Activated naive CD4-positive, alpha-beta T cell (primary cell): ENCODE results near the gene TRIP13.
"Not testable (repeated sequence)": the region's sequence is repeated elsewhere in the genome, so short reads cannot be mapped to it uniquely, and the experiment has no call there.

Source experiments
- DNase-seq, 4 experiments: peaks; one replicate each; lab custom pipeline; 2025; lab: John Stamatoyannopoulos, UW

TRIP13 gene

DNA sequence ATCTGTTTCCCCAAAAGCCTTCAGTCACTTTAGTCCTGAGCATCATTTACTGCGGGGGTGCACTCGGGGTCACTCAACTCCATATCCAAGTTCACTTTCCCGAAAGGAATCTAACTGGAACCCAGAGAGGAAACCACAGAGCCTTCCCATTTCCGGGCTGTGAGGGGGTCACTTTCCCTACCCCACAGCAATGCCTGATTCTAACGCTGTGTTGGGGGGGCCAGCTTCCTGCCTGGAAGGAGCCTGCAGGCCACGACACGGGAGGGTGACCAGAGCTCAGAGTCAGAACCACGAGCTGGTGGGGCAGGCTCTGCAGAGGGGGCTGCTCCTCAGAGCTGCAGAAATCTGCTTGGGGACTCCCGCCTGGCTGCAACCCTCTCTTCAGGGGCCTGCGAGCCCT lies 20.4 kb upstream of the TRIP13 start:
- DNase-seq: no peak

DNA sequence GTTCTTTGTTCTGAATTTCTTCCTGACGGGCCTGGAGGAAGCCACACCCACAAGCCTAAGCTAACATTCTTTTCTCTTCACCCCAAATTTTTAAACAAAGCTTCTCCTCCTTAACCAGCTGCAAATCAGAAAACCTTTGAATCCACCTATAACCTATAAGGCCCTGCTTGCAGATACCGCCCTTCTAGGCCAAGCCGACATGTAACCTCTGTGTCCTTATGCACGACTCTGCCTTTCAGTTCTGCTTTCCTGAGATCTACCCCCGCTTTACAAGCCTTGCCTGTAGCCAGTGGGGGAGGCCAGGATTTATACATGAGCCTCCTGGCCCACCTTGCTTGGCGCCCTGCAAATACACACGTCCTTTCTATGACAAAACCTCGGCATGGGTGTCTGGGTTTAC lies 19.4 kb upstream of the TRIP13 start:
- no peak for DNase-seq

DNA sequence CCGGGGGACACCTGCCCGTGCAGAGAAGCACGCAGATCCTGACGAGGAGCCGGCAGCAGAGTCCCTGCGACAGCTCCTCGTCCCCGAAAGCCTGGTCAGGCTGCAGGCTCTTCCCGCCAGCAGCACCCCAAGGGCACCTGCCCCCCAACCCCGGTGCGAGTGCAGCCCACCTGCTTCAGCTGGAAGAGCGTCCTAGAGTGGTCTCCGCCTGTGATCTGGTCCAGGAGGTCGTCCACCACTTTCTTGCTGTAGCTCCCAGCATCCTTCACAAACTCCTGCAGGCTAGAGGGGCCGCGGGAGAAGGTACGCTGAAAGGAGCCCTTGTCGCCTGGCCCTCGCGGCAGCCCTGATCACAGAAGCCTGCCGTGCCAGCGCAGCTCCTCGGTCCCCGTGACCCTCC lies 16.8 kb upstream of the TRIP13 start:
- DNase-seq: no peak

DNA sequence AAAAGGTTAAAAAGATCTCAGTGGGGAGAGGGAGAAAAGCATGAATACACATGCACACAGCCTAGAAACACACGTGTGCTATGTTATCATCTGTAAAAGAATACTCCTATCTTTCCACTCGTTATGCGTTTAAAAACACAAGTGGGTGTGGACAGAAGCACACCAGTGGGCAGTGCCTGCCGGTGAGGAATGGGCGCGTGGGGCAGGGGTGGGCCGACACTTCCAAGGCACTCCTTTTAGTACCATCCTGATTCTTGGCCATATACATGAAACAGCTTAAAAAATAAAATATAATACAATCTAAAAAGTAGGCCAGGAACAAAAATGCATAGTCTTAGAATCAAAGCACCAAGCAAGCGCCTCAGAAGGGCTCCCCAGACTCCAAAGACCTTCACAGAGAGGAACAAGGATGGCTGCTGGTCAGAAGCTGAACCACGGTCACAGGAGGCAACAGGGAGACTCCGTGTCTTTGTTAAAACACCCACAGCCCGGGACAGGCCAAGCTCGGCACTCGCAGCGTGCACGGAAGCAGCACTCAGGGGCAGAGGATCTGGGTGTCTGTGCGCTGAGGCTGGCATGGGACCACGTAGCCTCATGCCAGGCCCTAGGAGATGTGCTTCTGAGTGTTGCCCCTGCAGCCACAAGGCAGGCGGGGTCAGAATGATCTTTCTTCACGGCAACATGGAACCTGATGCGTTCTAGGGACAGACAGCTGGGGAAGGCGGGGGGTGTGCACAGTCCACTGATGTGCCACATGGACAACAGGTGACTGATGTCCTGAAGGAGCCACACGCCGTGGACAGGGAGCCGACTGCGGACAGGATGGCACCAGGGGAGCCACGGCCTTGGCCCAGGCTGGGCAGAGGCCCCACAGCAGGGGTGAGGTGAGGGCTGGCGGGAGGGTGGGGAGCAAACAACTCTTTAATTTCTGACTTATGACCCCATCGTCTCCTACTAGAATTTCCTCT lies 16.0 kb upstream of the TRIP13 start:
- no peak for DNase-seq

DNA sequence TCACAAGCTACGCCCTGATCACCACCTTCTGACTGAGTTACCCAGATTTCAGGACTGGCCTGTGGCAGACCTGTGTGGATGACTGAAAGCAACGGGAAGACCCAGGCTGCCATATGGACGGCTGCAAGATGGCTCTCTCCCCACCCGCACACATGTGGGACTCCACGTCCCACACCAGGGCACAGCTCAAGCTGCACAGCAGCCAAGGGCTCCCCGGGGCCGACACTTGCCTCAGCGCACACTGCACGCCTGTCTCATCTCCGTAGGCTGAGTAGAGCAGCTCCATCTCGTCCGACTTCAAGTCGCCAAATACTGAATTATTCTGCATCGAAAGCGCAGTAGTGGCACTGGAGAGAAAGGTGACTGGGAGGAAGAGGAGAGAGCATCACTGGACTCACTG lies 14.6 kb upstream of the TRIP13 start:
- no peak for DNase-seq

DNA sequence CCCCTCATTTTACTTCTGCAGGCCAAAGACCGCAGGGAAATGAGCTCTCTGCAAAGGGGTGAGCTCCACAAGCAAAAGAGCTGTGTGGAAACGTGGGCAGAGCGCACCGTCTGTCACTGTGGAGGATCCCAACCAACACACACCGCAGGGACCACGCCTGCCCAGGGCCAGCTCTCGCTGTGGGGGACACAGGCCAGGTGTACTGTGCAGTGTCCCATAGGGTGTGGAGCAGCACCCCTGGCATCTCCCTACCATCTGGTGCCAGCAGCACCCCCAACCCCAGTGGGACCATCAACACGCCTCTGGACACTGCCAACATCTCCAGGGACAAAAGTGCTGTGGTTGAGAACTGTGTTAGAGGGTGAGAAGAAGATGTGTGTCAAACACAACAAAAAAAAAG lies 14.0 kb upstream of the TRIP13 start:
- not testable (repeated sequence) for DNase-seq

DNA sequence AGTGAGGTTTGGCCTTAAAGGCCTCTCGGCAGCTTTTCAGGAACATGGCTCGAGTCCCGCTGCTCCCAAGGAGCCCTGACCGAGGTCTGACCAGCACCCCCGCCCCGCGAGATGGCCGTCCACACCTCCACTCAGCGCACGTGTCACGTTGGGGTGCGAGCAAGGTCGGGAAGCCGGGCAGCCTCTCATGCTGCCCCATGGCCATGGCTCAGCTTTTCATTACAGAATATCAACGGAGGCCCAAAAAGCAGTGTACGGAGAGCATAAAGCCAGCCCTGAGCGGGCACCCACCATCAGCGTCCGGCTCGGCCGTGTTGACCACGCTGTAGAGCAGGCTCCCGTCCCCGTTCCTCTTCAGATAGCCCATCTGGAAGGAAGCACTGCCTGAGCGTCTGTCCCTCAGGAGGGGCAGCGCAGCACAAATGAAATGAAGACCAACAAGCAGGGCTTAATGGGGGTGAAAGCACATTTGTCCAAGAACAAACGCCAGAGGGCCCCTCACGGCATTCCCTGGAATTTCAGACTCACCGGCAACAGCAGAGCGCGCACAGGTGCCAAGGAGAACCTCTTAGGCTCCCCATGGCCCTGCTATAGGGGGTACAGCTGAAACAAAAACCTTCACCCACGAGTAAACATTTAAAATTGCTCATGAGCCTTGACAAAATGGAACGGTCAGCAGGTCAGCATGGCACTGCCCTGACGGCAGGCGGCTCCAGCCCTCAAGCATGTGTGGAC lies 11.7 kb upstream of the TRIP13 start:
- DNase-seq: no peak

DNA sequence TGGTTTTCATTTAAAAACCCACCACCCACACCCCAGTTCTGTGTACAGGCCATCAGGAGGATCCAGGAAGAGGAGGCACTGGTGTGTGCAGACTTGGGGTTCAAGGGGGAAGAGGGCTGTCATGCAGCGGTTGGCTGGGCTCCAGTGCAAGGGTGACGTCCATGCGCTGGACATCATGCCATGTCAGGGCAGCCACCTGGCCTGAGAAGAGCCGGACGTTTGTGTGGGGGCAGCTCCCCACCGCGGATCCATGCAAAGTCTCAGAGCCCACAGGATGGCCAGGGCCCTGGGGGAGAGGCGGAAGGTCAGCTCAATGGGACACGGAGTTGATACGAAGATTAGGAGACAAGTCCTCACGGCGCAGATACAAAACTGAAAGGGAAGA lies 11.1 kb upstream of the TRIP13 start:
- DNase-seq: no peak

DNA sequence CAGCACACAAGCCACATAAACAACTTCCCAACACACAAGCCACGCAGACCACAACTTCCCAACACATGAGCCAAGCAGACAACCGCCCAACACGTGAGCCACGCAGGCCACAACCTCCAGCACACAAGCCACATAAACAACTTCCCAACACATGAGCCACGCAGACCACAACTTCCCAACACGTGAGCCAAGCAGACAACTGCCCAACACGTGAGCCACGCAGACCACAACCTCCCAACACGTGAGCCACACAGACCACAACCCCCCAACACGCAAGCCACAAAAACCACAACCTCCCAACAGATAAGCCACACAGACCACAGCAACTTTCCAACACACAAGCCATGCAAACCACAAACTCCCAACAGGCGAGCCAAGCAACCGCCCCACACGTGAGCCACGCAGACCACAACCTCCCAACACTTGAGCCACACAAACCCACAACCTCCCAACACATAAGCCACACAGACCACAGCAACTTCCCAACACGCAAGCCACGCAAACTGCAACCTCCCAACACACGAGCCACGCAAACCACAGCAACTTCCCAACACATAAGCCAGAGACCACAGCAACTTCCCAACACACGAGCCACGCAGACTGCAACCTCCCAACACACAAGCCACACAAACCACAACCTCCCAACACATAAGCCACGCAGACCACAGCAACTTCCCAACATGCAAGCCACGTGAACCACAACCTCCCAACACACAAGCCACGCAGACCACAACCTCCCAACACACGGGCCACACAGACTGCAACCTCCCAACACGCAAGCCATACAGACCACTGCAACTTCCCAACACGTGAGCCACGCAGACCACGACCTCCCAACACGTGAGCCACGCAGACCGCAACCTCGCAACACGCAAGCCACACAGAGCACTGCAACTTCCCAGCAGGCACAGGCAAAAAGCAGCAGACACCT lies 10.2 kb upstream of the TRIP13 start:
- no peak for DNase-seq

DNA sequence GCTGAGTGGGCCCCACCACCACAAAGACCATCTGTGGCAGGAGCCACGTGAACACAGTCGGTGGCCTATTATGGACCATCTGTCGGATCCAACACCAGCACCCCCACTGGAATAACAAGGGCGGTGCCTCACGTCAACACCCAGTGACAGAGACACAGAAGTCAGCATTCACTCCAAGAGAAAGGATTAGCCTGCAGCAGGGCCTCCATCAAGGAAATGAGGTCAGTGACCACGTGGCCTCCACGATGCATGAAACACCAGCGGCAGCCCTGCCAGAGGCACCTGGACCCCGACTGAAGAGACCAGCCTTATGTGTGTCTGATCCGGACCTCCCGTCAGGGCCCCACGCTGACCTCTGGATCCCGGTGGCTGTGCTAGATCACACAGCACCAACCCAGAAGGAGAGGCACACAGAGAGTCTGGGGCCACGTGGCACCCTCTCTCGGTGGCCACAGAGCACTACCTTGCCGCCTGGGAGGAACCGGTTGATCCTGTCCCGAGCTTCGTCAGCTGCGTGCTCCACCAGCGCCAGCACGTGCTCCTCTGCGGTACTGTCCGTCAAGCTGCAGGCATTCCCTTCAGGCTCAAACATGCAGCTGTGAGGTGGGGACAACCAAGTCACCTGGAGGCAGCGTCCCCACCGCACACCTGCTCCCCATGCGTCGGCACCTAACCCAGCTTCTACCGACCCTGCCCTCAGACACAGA lies 9.1 kb upstream of the TRIP13 start:
- no peak for DNase-seq

DNA sequence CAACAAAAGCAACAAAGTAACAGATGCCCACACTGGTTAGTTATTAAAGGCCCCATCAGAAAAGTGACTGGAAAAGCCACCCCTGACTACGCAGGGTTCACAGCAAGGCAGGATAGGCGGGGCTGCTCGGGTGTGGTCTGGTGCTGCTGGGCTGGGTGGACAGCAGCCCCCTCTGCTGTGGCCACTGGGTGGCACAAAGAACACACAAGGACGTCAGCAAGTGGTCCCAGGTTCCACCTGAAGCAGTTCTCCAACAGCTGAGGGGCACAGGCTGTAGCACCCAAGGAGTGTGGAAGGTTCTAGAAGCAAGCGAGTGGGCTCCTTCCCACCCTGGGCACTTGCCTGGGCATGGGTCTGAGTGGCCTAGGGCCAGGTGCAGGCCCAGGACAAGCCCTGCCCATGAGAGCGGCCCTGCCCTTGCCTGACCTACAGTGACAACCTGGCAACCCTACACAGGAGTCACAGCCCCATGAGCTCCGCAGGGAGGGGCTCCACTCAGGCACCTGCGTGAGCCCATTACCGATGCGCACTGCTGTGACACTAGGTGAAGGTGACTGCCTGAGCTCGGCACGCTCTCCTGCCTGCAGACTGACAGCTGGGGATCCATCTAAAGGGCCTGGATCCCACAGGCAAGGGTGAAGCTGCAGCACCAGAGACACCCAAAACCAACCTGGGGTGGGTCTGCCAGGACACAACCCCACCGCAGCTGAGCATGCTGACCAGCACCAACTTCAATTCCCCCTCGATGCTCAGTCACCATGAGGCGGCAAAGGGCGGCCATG lies 8.1 kb upstream of the TRIP13 start:
- no peak for DNase-seq

DNA sequence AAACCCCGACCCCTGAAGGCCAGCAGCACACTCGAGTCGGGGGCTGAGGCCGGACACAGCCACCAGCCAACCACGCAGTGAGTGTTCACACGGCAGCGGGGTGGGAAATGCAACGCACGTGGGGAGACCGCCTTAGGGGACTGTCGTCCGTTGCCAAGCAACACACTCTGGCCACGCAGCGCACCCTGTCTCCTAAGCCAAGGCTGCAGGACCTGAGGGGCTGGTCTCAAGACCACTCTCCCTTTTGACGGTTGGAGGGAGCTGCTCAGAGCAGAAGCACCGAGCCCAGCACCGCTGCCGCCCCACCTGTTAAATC lies 7.6 kb upstream of the TRIP13 start:
- no peak for DNase-seq

DNA sequence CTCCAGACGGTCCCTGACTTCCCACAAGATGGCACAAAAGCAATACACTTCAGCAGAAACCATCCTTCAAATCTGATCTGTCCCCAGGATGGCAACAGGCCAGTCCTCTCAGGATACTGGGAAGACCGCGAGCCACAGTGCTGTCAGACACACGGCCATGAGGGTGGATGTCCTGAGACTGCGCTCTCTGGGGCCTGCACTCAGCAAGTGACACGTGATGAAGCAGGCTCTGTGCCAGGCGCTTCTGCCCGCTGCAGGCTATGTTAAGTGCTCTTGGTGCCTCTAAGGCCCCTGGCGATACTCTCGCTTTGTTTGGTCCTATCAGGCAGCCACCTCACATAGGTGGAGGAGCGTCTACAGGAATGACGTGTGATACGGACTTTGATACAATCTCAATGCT lies 7.2 kb upstream of the TRIP13 start:
- no peak for DNase-seq

DNA sequence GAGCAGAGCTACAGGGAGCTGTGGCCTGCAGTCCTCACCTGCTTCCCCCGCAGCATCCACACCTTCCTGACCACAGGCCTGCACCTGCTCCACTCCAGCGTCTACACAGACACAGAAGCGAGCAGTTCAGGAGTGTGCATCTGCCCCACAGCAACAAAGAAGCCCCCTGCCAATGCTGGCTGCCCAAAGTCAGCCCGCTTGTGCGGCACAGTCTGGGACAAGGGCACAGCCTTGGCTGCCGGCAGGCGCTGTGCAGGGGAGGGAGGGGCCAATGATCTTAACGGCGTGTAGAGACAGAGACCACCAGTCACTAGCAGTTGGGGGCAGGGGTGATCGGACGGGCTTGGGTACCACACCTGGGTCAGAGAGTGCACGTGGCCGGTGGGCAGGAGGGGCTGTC lies 6.6 kb upstream of the TRIP13 start:
- no peak for DNase-seq

DNA sequence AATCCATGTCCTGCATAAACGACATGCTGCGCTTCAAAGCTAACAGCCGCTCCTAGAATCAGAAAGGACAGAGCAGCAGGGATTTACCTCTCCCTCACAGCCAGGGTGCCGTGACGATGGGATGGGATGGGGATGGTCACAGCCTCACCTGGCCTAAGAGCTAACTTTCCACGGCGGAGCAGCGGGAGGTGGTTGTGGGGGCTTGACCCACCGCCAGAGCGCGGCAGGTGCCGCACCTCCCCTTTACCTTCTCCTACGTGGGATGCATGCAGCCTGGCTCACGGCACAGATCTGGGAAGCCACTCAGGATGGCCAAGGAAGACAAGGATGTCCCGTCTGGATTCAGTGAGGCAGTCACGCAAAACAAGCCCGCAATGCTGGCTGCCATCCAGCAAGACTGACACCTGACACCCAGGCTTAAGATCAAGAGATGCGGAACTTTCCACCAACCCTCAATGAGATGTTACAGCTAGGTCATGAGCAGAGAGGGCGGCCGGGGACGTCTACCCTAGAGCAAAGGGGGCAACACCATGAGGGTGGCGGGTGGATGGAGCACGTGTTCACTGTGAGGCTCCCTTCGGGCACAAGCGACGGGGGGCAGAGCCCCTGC lies 5.9 kb upstream of the TRIP13 start:
- no peak for DNase-seq

DNA sequence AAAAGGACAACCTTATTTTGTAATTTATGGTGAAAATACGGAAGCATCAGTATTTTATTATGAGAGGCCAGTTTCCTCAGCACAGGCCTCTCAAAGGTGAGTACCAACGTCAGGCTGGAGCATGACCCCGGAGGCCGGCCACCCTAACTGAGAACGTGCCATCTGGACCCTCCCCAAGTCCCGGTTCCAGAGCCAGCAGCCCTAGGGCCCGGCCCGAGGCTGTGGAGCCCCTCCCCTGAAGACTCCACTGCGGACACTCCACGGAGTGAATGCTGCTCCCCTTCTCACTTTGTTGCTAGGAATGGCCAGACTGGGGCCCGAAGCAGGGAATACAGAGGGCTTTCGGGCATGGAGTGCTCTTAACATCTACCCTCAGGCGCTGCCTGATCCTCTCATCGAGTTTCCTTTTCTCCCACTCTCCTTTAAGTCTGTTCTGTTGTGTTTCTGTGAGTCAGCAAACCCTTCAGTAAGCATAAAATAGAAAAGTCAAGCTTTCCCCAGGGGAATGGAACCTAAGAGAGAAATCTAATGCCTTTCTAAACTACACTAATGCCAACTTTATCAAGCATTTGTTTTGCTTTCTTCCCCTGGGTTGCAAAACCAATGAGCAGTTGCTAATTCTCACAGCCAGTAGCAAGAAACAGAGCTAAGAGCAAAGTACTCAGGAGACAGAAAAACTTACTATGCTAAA lies 4.6 kb upstream of the TRIP13 start:
- no peak for DNase-seq

DNA sequence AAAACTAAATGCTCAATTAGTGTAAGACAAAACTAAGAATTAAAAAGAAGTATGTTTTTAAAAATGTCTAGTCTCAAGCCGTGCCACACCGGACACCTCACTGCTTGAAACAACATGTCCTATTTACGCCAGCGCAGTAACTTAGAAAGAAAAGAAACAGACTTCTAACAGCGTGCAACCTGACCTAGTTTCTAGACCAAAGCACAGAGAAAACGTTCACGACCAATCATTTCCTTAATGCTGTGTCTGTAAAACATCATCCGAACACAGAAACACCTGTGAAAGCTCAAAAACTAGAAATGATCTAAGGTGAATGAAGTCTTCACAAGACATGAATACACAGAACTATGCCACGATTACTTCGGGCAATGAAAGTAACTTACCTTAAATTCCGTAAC lies 4.0 kb upstream of the TRIP13 start:
- DNase-seq: no peak

DNA sequence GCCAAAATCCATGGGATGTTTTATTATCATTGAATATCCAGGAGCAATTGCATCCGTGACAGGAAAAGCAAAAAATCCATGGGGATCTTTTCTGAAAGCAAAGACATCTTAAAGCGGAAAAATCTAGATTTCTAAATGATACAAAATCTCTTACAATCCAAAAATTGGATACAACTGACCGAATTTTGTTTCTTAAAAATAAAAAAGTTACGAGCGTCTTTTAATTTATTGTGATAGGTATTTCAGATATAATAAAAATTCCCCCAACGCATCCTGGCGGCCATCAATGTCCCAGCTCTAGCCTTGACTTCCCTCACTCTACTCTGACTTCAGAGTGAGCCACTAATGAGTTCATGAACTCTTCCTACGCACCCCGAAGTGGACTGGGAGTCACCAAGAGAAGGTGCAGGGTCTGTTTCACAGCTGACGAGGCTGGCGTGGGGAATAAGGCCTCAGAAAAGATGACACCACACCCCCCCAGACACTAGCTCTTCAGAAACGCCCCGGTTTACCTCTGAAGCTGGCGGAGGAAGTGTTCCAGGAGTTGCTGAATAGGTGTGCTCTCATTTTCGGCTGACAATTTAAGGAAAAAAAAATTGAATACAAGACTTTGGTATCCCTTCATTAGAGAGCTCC lies 3.5 kb upstream of the TRIP13 start:
- DNase-seq: no peak

DNA sequence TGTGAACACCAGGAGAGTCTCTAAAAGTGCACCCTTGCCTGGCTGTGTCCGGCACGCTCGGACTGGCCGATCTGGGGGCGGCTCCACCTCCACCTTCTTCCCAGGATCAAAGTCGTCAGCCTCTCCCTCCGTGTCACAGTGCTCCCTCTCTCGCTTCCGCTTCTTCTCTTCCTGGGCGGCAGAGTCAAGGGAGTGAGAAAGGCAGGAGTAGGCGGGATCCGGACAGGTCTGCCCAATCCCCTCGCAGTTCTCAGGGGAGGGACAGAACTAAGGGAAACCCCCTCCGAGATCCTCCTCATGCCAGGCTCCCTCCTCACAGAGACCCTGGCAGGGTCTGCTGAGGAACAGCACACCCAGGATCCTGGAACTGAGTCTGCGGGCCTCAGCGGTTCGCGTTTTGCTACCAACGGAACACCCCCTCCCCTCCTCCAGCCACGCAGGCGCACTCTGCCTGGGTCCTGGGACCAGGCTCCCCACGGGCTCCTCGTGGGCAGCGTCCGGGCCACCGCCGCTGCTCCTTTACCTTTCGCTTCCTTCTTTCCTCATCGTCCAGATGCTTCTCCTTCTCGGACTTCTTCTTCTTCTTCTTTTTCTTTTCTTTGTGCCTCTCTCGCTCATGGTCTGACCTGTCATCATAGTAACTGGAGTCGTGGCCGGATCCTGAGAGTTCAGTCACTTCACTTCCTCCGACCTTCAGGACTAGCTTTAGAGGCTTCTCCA lies 1.4 kb upstream of the TRIP13 start:
- no peak for DNase-seq
